ENCODE data around the gene IRF2.
A peak's percentile ranks its signal among the peaks of the same experiment; 100 is the strongest.

Gene IRF2

GRCh38 chr4:184375027-184375426 is 99.3 kb downstream of the IRF2 start:
- no peak for DNase-seq (ENCODE audit: low read depth, low spot score)

GRCh38 chr4:184373886-184374405 is 100.4 kb downstream of the IRF2 start:
- DNase-seq (ENCODE audit: low read depth, low spot score), result no peak
- Histone ChIP-seq H3K27ac (no peak overlapping the region), H3K36me3 (ENCODE audit: insufficient read depth, low read length) (no peaks in the 10 kb centered on the region), H3K9me3 (ENCODE audit: low read depth, low read length) (no peaks in the 10 kb centered on the region), H3K4me3 (no peak overlapping the region), H3K9ac (ENCODE audit: insufficient read length) (no peak overlapping the region)
- no peak for TF ChIP-seq POLR2AphosphoS5 (IDR thresholded peaks at IDR 0.05; ENCODE audit: borderline replicate concordance, low read depth, low read length)

More at GRCh38 chr4:184375027-184375426, 99.3 kb downstream of the IRF2 start:
- H3K36me3 ChIP-seq (ENCODE audit: insufficient read depth, low read length), result no peaks in the 10 kb centered on the region
- TF ChIP-seq FOXP2 (optimal IDR thresholded peaks at IDR 0.05; ENCODE audit: control extremely low read depth, extremely low read length, insufficient read depth), result no peak
- no peak overlapping the region for H3K27ac ChIP-seq
- H3K4me3 ChIP-seq, result no peak overlapping the region
- H3K9ac ChIP-seq (ENCODE audit: insufficient read length), result no peak overlapping the region
- no peaks in the 10 kb centered on the region for H3K9me3 ChIP-seq (ENCODE audit: low read depth, low read length)

GRCh38 chr4:184371390-184371787 is 103.0 kb downstream of the IRF2 start:
- peak overlapping the region; percentile 97 for H3K27ac ChIP-seq
- DNase-seq (ENCODE audit: low read depth, low spot score), result no peak
- H3K9ac ChIP-seq (ENCODE audit: insufficient read length), result peak overlapping the region; percentile 63
- H3K4me3 ChIP-seq, result peak overlapping the region; percentile 65
- H3K9me3 ChIP-seq (ENCODE audit: low read depth, low read length), result no peaks in the 10 kb centered on the region
- TF ChIP-seq EZH2 (IDR thresholded peaks at IDR 0.05) (no peak), FOXP2 (optimal IDR thresholded peaks at IDR 0.05; ENCODE audit: control extremely low read depth, extremely low read length, insufficient read depth) (no peak), POLR2AphosphoS5 (IDR thresholded peaks at IDR 0.05; ENCODE audit: borderline replicate concordance, low read depth, low read length) (no peak)
- no peaks in the 10 kb centered on the region for H3K36me3 ChIP-seq (ENCODE audit: insufficient read depth, low read length)

- TF ChIP-seq EZH2 (IDR thresholded peaks at IDR 0.05), result no peak
- TF ChIP-seq FOXP2 (optimal IDR thresholded peaks at IDR 0.05; ENCODE audit: control extremely low read depth, extremely low read length, insufficient read depth), result no peak
- TF ChIP-seq POLR2AphosphoS5 (IDR thresholded peaks at IDR 0.05; ENCODE audit: borderline replicate concordance, low read depth, low read length), result no peak
- Histone ChIP-seq H3K9ac (ENCODE audit: insufficient read length) (peak overlapping the region; percentile 63), H3K36me3 (ENCODE audit: insufficient read depth, low read length) (no peaks in the 10 kb centered on the region), H3K27ac (peak overlapping the region; percentile 97), H3K9me3 (ENCODE audit: low read depth, low read length) (no peaks in the 10 kb centered on the region), H3K4me3 (peak overlapping the region; percentile 65)
- peak; percentile 93 for DNase-seq (ENCODE audit: low read depth, low spot score)
Measured at GRCh38 chr4:184370711-184371389, 103.5 kb downstream of the IRF2 start.

- Histone ChIP-seq H3K9ac (ENCODE audit: insufficient read length) (no peak overlapping the region), H3K9me3 (ENCODE audit: low read depth, low read length) (no peaks in the 10 kb centered on the region), H3K4me3 (peak overlapping the region; percentile 65), H3K36me3 (ENCODE audit: insufficient read depth, low read length) (no peaks in the 10 kb centered on the region), H3K27ac (peak overlapping the region; percentile 97)
- peak; percentile 92 for DNase-seq (ENCODE audit: low read depth, low spot score)
- TF ChIP-seq EZH2 (IDR thresholded peaks at IDR 0.05) (no peak), FOXP2 (optimal IDR thresholded peaks at IDR 0.05; ENCODE audit: control extremely low read depth, extremely low read length, insufficient read depth) (no peak), POLR2AphosphoS5 (IDR thresholded peaks at IDR 0.05; ENCODE audit: borderline replicate concordance, low read depth, low read length) (peak; percentile 73; the same call in 1 of the 2 replicates)
Measured at GRCh38 chr4:184369871-184370270, 104.5 kb downstream of the IRF2 start.

- Histone ChIP-seq H3K4me3 (no peak overlapping the region), H3K36me3 (ENCODE audit: insufficient read depth, low read length) (no peaks in the 10 kb centered on the region), H3K27ac (no peak overlapping the region), H3K9ac (ENCODE audit: insufficient read length) (no peak overlapping the region), H3K9me3 (ENCODE audit: low read depth, low read length) (no peaks in the 10 kb centered on the region)
- TF ChIP-seq FOXP2 (optimal IDR thresholded peaks at IDR 0.05; ENCODE audit: control extremely low read depth, extremely low read length, insufficient read depth), result no peak
- TF ChIP-seq EZH2 (IDR thresholded peaks at IDR 0.05), result no peak
- TF ChIP-seq POLR2AphosphoS5 (IDR thresholded peaks at IDR 0.05; ENCODE audit: borderline replicate concordance, low read depth, low read length), result no peak
- no peak for DNase-seq (ENCODE audit: low read depth, low spot score)
Measured at GRCh38 chr4:184368731-184369130, 105.6 kb downstream of the IRF2 start.

GRCh38 chr4:184368290-184368689 is 106.1 kb downstream of the IRF2 start:
- no peak overlapping the region for H3K27ac ChIP-seq
- TF ChIP-seq EZH2 (IDR thresholded peaks at IDR 0.05) (no peak), POLR2AphosphoS5 (IDR thresholded peaks at IDR 0.05; ENCODE audit: borderline replicate concordance, low read depth, low read length) (no peak), FOXP2 (optimal IDR thresholded peaks at IDR 0.05; ENCODE audit: control extremely low read depth, extremely low read length, insufficient read depth) (no peak)
- no peak for DNase-seq (ENCODE audit: low read depth, low spot score)
- H3K4me3 ChIP-seq, result no peak overlapping the region
- H3K9me3 ChIP-seq (ENCODE audit: low read depth, low read length), result no peaks in the 10 kb centered on the region
- no peaks in the 10 kb centered on the region for H3K36me3 ChIP-seq (ENCODE audit: insufficient read depth, low read length)
- H3K9ac ChIP-seq (ENCODE audit: insufficient read length), result no peak overlapping the region

GRCh38 chr4:184364100-184364921 is 110.0 kb downstream of the IRF2 start:
- Histone ChIP-seq H3K9ac (ENCODE audit: insufficient read length) (no peak overlapping the region), H3K9me3 (ENCODE audit: low read depth, low read length) (no peaks in the 10 kb centered on the region), H3K27ac (no peak overlapping the region), H3K36me3 (ENCODE audit: insufficient read depth, low read length) (no peaks in the 10 kb centered on the region), H3K4me3 (no peak overlapping the region)
- no peak for TF ChIP-seq EZH2 (IDR thresholded peaks at IDR 0.05)
- no peak for TF ChIP-seq POLR2AphosphoS5 (IDR thresholded peaks at IDR 0.05; ENCODE audit: borderline replicate concordance, low read depth, low read length)
- no peak for TF ChIP-seq FOXP2 (optimal IDR thresholded peaks at IDR 0.05; ENCODE audit: control extremely low read depth, extremely low read length, insufficient read depth)
- DNase-seq (ENCODE audit: low read depth, low spot score), result no peak

All from SK-N-MC (cell line).